Activated naive CD8-positive, alpha-beta T cell (primary cell): ENCODE measurements around the gene CBR4.

Experiments used
- H3K27ac Mint-ChIP-seq: one replicate; pipeline ENCODE4 v1.8.0; 2021; ENCODE audit warnings: mixed read lengths
- H3K27me3 Mint-ChIP-seq: one replicate; pipeline ENCODE4 v1.8.0; 2021; ENCODE audit warnings: mixed read lengths
- H3K36me3 Mint-ChIP-seq: one replicate; pipeline ENCODE4 v1.8.0; 2021; ENCODE audit warnings: mixed read lengths
- H3K4me1 Mint-ChIP-seq: one replicate; pipeline ENCODE4 v1.8.0; 2021; ENCODE audit warnings: low read depth, mixed read lengths
- H3K4me3 Mint-ChIP-seq: one replicate; pipeline ENCODE4 v1.8.0; 2021; ENCODE audit warnings: mild to moderate bottlenecking, mixed read lengths
- H3K9me3 Mint-ChIP-seq: one replicate; pipeline ENCODE4 v1.8.0; 2021; ENCODE audit warnings: low read depth, mixed read lengths

The CBR4 gene

DNA sequence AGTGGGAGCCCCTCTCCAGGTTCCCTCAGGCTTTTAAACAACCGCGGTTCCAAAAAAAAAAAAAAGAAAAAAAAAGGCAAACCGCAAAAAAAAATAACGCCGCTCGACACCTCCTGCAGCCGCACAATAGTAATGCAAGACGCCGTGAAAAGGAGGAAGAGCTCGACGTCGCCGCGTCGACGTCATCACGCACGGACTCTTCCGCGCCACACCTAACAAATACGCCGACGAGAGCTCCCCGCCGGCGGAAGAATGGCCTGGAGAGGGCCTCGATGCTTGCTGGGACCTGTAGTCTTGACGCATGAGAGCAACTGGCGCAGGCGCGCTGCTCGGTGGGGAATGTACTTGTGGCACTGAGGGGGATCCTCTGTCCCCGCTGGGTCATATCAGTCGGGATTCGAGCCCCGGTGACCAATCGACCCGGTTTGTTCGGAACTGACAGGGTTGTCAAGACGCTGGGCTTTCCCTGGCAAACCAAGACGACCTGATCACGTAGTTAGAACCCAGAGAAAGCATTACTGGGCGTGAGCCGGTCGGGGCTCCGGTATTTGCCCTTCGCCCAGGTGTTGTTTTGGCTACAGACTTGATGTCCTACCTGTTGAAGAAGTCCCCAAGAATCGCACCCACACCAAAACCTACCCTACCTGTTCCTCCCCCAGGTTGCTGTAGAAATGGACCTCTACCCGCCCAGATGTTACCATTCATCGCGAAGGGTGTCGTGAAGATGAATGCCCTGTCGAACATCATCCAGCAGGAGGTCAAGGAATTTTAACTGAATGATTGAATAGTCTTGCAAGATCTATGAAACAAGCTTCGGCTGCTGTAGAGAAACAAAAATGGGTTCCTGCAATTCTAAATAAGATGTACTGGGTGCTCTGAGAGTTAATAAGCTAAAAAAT, at the start of gene CBR4:
Gene CBR4 (minus strand): TSS at position 131 of the 899 bp plus-strand sequence. CDS start 166 bp downstream, outside the sequence.
- Mint-ChIP-seq H3K27ac (peak within 1 kb of the TSS; percentile 95), H3K4me1 (peaks cover 31% of the 10 kb centered on the region), H3K36me3 (peaks cover 4% of the 10 kb centered on the region), H3K4me3 (peak within 1 kb of the TSS; percentile 92), H3K27me3 (peaks cover 2% of the 10 kb centered on the region), H3K9me3 (no peaks in the 10 kb centered on the region)

GRCh38 chr4:169059306-169060211, 49.5 kb upstream of the CBR4 start:
- Mint-ChIP-seq H3K27ac (no peak overlapping the region), H3K4me1 (no peaks in the 10 kb centered on the region), H3K36me3 (no peaks in the 10 kb centered on the region), H3K9me3 (no peaks in the 10 kb centered on the region), H3K27me3 (no peaks in the 10 kb centered on the region), H3K4me3 (no peak overlapping the region)

DNA sequence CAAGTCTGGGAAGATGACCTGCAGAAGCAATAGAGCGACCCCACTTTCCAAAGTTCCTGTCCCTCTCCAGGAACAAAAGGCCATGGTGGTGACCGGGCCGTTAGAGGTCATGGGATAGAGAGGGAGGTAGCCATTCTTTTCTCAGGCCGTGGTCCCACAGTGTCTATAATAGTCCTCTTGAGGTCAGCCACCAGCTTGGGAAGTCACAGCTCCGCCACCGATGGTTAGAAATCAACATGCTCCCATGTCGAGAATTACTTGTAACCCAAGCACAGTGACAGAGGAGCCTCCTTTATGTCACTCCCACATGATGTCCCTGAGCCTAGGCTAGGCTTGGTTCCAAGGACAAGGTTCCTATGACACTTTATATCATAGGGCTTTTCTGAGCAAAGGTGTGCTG, 48.3 kb upstream of the CBR4 start:
- H3K36me3 Mint-ChIP-seq: no peaks in the 10 kb centered on the region
- H3K27me3 Mint-ChIP-seq: no peaks in the 10 kb centered on the region

GRCh38 chr4:169054879-169055278, 44.8 kb upstream of the CBR4 start:
- H3K4me3 Mint-ChIP-seq: no peak overlapping the region
- H3K27ac Mint-ChIP-seq: no peak overlapping the region
- no peaks in the 10 kb centered on the region for H3K36me3 Mint-ChIP-seq
- H3K9me3 Mint-ChIP-seq: no peaks in the 10 kb centered on the region
- H3K4me1 Mint-ChIP-seq: no peaks in the 10 kb centered on the region
- H3K27me3 Mint-ChIP-seq: no peaks in the 10 kb centered on the region

More for the DNA sequence above, 48.3 kb upstream of the CBR4 start:
- Mint-ChIP-seq H3K27ac (no peak overlapping the region), H3K9me3 (no peaks in the 10 kb centered on the region), H3K4me1 (no peaks in the 10 kb centered on the region), H3K4me3 (no peak overlapping the region)

DNA sequence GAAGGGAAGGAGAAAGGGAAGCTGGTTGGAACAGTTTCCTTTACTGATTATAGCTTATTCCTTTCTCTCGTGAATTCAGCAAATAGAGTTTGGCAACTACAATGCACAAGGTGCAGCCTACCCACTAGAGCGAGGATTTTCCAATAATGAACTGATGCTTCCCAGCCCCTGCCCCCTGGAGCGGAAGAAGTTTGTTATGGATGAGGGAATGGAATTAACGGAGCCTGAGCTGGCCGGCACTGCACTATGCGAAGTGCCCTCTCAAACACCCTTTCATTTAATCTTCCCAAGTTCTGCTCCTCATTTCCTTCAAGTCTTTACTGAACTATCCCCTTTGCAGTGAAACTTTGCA, 42.5 kb upstream of the CBR4 start:
- Mint-ChIP-seq H3K27me3 (no peaks in the 10 kb centered on the region), H3K36me3 (no peaks in the 10 kb centered on the region), H3K27ac (no peak overlapping the region), H3K4me3 (no peak overlapping the region), H3K9me3 (no peaks in the 10 kb centered on the region), H3K4me1 (no peaks in the 10 kb centered on the region)

- H3K36me3 Mint-ChIP-seq: no peaks in the 10 kb centered on the region
- H3K4me3 Mint-ChIP-seq: no peak overlapping the region
- H3K27ac Mint-ChIP-seq: no peak overlapping the region
- H3K27me3 Mint-ChIP-seq: no peaks in the 10 kb centered on the region
- no peaks in the 10 kb centered on the region for H3K4me1 Mint-ChIP-seq
- no peaks in the 10 kb centered on the region for H3K9me3 Mint-ChIP-seq
These were observed 41.9 kb upstream of the CBR4 start for GRCh38 chr4:169051761-169052593.

DNA sequence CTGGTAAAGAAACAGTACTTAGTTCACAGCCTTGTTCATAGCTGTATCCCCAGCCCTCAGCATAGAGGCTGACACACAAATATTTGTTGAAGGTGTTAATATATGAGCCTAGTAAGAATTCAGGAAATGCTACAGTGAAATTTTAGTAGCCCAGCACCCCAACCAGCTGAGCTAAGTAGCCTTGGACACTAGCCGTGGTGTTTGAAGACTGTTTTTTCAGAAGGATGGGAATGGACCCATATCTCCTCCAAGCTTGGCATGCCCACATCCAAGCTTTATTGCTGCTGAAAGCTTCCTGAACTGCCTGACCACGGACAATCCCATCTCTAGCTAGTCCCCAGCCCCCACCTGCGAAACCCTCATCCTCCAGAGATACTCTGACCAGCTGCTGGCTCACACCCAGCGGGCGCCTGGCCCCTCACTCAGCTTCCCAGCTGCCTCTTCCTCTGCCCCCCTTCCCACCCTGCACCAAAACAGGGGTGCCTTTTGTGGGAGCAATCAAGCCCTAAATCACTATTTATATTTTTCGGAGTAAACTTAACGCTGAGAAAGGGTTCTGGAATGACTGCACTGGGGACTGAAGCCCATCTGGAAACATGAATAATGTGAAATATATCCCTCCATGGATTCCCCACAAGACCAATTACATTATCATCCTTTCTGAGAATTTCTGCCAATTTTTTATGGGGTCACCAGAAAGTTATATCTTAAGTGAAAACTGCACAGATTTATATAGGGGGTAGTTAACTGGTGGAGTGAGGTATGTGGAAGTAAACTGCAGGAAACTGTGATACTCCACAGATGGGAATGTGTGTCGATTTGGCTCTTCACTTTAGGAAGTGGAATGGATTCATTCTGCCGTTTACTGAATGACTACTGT, 41.1 kb upstream of the CBR4 start:
- no peak overlapping the region for H3K4me3 Mint-ChIP-seq
- H3K27me3 Mint-ChIP-seq: no peaks in the 10 kb centered on the region
- H3K27ac Mint-ChIP-seq: no peak overlapping the region
- no peaks in the 10 kb centered on the region for H3K36me3 Mint-ChIP-seq
- no peaks in the 10 kb centered on the region for H3K4me1 Mint-ChIP-seq
- H3K9me3 Mint-ChIP-seq: no peaks in the 10 kb centered on the region

- H3K27ac Mint-ChIP-seq: no peak overlapping the region
- H3K27me3 Mint-ChIP-seq: no peaks in the 10 kb centered on the region
- no peaks in the 10 kb centered on the region for H3K9me3 Mint-ChIP-seq
- no peak overlapping the region for H3K4me3 Mint-ChIP-seq
- no peaks in the 10 kb centered on the region for H3K36me3 Mint-ChIP-seq
- H3K4me1 Mint-ChIP-seq: no peaks in the 10 kb centered on the region
These were observed 40.2 kb upstream of the CBR4 start for GRCh38 chr4:169050284-169050683.

- no peak overlapping the region for H3K27ac Mint-ChIP-seq
- no peaks in the 10 kb centered on the region for H3K4me1 Mint-ChIP-seq
- no peaks in the 10 kb centered on the region for H3K27me3 Mint-ChIP-seq
- no peaks in the 10 kb centered on the region for H3K36me3 Mint-ChIP-seq
- H3K4me3 Mint-ChIP-seq: no peak overlapping the region
- no peaks in the 10 kb centered on the region for H3K9me3 Mint-ChIP-seq
These were observed 38.9 kb upstream of the CBR4 start for GRCh38 chr4:169048868-169049414.

GRCh38 chr4:169047956-169048355, 37.9 kb upstream of the CBR4 start:
- Mint-ChIP-seq H3K4me1 (no peaks in the 10 kb centered on the region), H3K4me3 (no peak overlapping the region), H3K27ac (no peak overlapping the region), H3K27me3 (no peaks in the 10 kb centered on the region), H3K36me3 (no peaks in the 10 kb centered on the region), H3K9me3 (no peaks in the 10 kb centered on the region)

- Mint-ChIP-seq H3K4me1 (no peaks in the 10 kb centered on the region), H3K36me3 (no peaks in the 10 kb centered on the region), H3K9me3 (no peaks in the 10 kb centered on the region), H3K4me3 (no peak overlapping the region), H3K27me3 (no peaks in the 10 kb centered on the region), H3K27ac (no peak overlapping the region)
These were observed 36.0 kb upstream of the CBR4 start for GRCh38 chr4:169045862-169046584.

DNA sequence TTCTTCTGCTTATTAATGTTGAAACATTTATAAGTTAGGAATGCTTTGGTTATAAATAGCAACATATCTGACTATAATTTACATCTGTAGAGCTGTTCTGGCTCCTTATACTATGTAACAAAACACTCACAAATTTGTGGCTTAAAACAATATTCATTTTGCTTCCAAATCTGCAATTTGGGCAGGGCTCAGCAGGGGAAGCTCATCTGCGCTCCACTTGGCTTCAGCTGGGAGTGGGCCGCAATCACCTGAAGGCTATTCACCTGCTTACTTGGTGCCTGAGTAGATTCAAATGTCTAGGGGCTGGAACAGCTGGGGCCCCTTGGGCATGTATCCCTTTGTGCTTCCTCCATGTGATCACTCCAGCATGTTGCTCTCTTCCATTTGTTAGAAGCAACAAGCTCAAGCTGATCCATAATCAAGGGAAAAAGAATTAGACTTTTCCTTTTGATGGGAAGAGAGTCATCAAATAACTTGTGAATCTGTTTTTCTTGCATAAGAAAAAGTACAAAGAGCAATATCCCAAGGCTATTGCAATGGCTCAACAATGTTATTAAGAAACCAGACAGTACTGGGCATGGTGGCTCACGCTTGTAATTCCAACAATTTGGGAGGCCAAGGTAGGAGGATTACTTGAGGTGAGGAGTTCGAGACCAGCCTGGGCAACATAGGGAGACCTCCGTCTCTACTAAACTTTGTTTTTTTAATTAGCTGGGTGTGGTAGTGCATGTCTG, 34.8 kb upstream of the CBR4 start:
- H3K9me3 Mint-ChIP-seq: no peaks in the 10 kb centered on the region
- H3K27me3 Mint-ChIP-seq: no peaks in the 10 kb centered on the region
- H3K4me1 Mint-ChIP-seq: no peaks in the 10 kb centered on the region
- H3K27ac Mint-ChIP-seq: no peak overlapping the region
- H3K4me3 Mint-ChIP-seq: no peak overlapping the region
- H3K36me3 Mint-ChIP-seq: no peaks in the 10 kb centered on the region

GRCh38 chr4:169042608-169043007, 32.6 kb upstream of the CBR4 start:
- no peaks in the 10 kb centered on the region for H3K36me3 Mint-ChIP-seq
- H3K4me3 Mint-ChIP-seq: no peak overlapping the region
- H3K27ac Mint-ChIP-seq: no peak overlapping the region
- H3K9me3 Mint-ChIP-seq: no peaks in the 10 kb centered on the region
- H3K27me3 Mint-ChIP-seq: no peaks in the 10 kb centered on the region
- no peaks in the 10 kb centered on the region for H3K4me1 Mint-ChIP-seq
